SU-DHL-6 (cell line): Measurements from ENCODE around the gene EDIL3.

ENCODE experiments used
- H2AFZ ChIP-seq: fragments of 200-600 bp; sonication (generic); 2 replicates; pipeline ENCODE4 v1.6.1; 2014; ENCODE audit warnings: low read depth, mild to moderate bottlenecking, moderate library complexity, mixed read lengths, antibody characterized with exemption, low read length; ENCODE audit not compliant: severe bottlenecking
- H3F3A ChIP-seq: fragments of 200-600 bp; shearing (Covaris generic); 2 replicates; pipeline ENCODE4 v1.6.0; 2016; ENCODE audit warnings: antibody characterized with exemption, mild to moderate bottlenecking; ENCODE audit not compliant: insufficient read depth
- H3K27ac ChIP-seq: fragments of 200-600 bp; sonication (generic); 2 replicates; pipeline ENCODE4 v1.5.1; 2016; ENCODE audit warnings: low read depth, mild to moderate bottlenecking, low read length, moderate library complexity, mixed read lengths
- H3K27me3 ChIP-seq: fragments of 200-600 bp; sonication (generic), shearing (Covaris generic); 2 replicates; pipeline ENCODE4 v1.6.0; 2014; ENCODE audit warnings: mild to moderate bottlenecking, low read length
- H3K36me3 ChIP-seq: fragments of 200-600 bp; sonication (generic); 2 replicates; pipeline ENCODE4 v1.6.1; 2014; ENCODE audit warnings: mild to moderate bottlenecking, low read length, mixed read lengths
- H3K4me2 ChIP-seq: fragments of 300-600, 200-600 bp; shearing (Covaris generic), sonication (generic); 2 replicates; pipeline ENCODE4 v1.6.0; 2014; ENCODE audit warnings: low read length, low read depth, mild to moderate bottlenecking; ENCODE audit not compliant: poor library complexity, severe bottlenecking
- H3K4me3 ChIP-seq: fragments of 200-600 bp; sonication (generic); 2 replicates; pipeline ENCODE4 v1.5.1; 2014; ENCODE audit warnings: antibody characterized with exemption, low read length, mild to moderate bottlenecking, mixed read lengths; ENCODE audit not compliant: insufficient read depth, poor library complexity, severe bottlenecking
- H3K79me2 ChIP-seq: fragments of 200-600 bp; sonication (generic); 2 replicates; pipeline ENCODE4 v1.6.1; 2014; ENCODE audit warnings: mild to moderate bottlenecking, low read length, moderate library complexity; ENCODE audit not compliant: insufficient read depth
- H3K9ac ChIP-seq: fragments of 200-600 bp; sonication (generic); 2 replicates; pipeline ENCODE4 v1.7.0; 2014; ENCODE audit warnings: mild to moderate bottlenecking, low read length
- H3K9me2 ChIP-seq: fragments of 200-600 bp; sonication (generic); replicated peaks from 2 replicates; pipeline ENCODE4 v1.6.1; 2014; ENCODE audit warnings: low read length; ENCODE audit not compliant: insufficient read depth
- H3K9me3 ChIP-seq: fragments of 200-600 bp; sonication (generic); 2 replicates; pipeline ENCODE4 v1.6.1; 2014; ENCODE audit warnings: low read length, mixed read lengths; ENCODE audit not compliant: insufficient read depth
- H4K20me1 ChIP-seq: fragments of 200-600 bp; sonication (generic); 2 replicates; pipeline ENCODE4 v1.6.1; 2014; ENCODE audit warnings: low read depth, mild to moderate bottlenecking, antibody characterized with exemption, low read length, moderate library complexity, mixed read lengths
- EZH2phosphoT487 ChIP-seq: fragments of 200-600 bp; sonication (generic), shearing (Covaris generic); conservative IDR thresholded peaks from 2 replicates; pipeline ENCODE4 v1.6.1; 2018; ENCODE audit warnings: mild to moderate bottlenecking, antibody characterized with exemption, low read length, moderate library complexity, mixed read lengths
- TF ChIP-seq, protein P1 (sequence below): fragments of 200-600 bp; sonication (generic); IDR thresholded peaks from one replicate; pipeline ENCODE4 v1.5.1; 2017; ENCODE audit warnings: antibody characterized with exemption, mild to moderate bottlenecking, low read length, moderate library complexity; ENCODE audit not compliant: insufficient read depth, poor library complexity, severe bottlenecking

EDIL3 gene

DNA sequence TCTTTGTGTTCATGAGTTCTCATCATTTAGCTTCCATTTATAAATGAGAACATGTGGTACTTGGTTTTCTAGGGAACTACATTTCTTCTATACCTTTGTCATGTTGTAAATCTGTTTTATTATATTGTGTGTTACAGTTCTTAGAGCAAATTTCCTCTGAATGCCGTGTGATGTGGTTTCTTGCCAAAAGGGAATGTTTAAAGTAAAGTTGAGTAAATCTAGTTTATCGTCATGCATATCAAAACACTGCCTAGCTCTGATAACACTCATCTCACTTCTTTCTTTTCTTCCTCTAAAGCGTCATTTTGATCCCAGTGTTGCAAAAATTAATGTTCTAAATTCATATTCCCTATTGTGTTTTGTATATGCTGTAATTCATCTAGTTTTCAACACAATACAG, 368.6 kb downstream of the EDIL3 start:
- no peaks in the 10 kb centered on the region for H3K9me2 ChIP-seq
- no peak overlapping the region for H3K9ac ChIP-seq
- H3K4me3 ChIP-seq, result no peak overlapping the region

DNA sequence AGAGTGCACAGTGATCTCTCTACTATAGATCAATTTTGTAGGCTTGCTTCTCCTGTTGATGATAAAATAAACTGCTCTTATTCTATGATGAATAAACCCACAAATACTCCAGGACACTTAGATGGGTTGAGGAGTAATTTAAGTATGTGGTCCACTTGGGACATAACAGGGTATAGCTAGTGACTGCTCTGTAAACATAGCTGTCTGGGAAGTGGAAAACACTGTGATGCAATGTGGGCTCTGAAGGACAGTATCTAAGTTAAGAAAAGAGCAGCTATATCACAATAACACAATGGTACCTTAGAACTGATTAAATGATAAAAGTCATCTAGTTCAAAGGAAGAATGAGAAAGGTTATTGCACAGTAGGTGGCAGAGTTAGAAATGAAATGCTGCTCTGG, 369.7 kb downstream of the EDIL3 start:
- H3K9ac ChIP-seq, result no peak overlapping the region
- no peaks in the 10 kb centered on the region for H3K36me3 ChIP-seq
- H3K9me2 ChIP-seq, result no peaks in the 10 kb centered on the region
- no peak overlapping the region for H3K4me3 ChIP-seq
- no peaks in the 10 kb centered on the region for H4K20me1 ChIP-seq
- no peaks in the 10 kb centered on the region for H3K27me3 ChIP-seq
- no peaks in the 10 kb centered on the region for H3F3A ChIP-seq
- H3K9me3 ChIP-seq, result 0 out of 2 replicates have a peak, but pooled peaks cover 4% of the 10 kb centered on the region
- no peak overlapping the region for H3K4me2 ChIP-seq
- no peak overlapping the region for H3K27ac ChIP-seq
- no peaks in the 10 kb centered on the region for H3K79me2 ChIP-seq
- H2AFZ ChIP-seq, result no peak overlapping the region
- TF ChIP-seq EZH2phosphoT487, result no peak
- TF ChIP-seq, protein P1, sequence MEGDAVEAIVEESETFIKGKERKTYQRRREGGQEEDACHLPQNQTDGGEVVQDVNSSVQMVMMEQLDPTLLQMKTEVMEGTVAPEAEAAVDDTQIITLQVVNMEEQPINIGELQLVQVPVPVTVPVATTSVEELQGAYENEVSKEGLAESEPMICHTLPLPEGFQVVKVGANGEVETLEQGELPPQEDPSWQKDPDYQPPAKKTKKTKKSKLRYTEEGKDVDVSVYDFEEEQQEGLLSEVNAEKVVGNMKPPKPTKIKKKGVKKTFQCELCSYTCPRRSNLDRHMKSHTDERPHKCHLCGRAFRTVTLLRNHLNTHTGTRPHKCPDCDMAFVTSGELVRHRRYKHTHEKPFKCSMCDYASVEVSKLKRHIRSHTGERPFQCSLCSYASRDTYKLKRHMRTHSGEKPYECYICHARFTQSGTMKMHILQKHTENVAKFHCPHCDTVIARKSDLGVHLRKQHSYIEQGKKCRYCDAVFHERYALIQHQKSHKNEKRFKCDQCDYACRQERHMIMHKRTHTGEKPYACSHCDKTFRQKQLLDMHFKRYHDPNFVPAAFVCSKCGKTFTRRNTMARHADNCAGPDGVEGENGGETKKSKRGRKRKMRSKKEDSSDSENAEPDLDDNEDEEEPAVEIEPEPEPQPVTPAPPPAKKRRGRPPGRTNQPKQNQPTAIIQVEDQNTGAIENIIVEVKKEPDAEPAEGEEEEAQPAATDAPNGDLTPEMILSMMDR, result no peak

More for the DNA sequence above, 368.6 kb downstream of the EDIL3 start:
- H3K36me3 ChIP-seq, result no peaks in the 10 kb centered on the region
- 0 out of 2 replicates have a peak, but pooled peaks cover 4% of the 10 kb centered on the region for H3K9me3 ChIP-seq
- no peak overlapping the region for H2AFZ ChIP-seq
- no peaks in the 10 kb centered on the region for H3F3A ChIP-seq
- no peak overlapping the region for H3K27ac ChIP-seq
- TF ChIP-seq EZH2phosphoT487, result no peak
- TF ChIP-seq, protein P1, result no peak
- H3K79me2 ChIP-seq, result no peaks in the 10 kb centered on the region
- H3K4me2 ChIP-seq, result no peak overlapping the region
- H4K20me1 ChIP-seq, result no peaks in the 10 kb centered on the region
- no peaks in the 10 kb centered on the region for H3K27me3 ChIP-seq

DNA sequence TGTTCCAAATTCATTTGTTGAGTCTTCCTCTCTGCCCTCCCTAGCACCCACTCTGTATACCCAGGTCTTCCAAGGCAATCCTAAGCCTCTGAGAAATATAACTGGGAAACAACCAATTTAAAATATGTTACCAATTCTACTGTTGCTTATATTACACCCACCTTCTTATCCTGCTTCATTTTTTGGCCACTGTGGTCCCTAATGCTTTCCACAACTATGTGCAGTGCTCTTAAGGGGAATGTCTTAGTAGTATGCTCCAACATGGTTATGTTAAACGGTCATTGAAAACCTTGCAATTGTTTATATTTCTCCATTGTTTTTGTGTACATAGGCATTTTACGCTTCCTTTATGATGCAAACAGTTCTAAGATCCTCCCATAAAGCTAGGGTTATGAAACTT, 390.9 kb downstream of the EDIL3 start:
- TF ChIP-seq, protein P1, result no peak
- TF ChIP-seq EZH2phosphoT487, result no peak

More for the DNA sequence above, 390.9 kb downstream of the EDIL3 start:
- Histone ChIP-seq H3K9me3 (no peaks in the 10 kb centered on the region), H3K9ac (no peak overlapping the region), H3K79me2 (no peaks in the 10 kb centered on the region), H3K4me3 (no peak overlapping the region), H3K27ac (no peak overlapping the region), H2AFZ (no peak overlapping the region), H3K36me3 (no peaks in the 10 kb centered on the region), H3F3A (no peaks in the 10 kb centered on the region), H3K9me2 (no peaks in the 10 kb centered on the region), H3K4me2 (no peak overlapping the region), H4K20me1 (no peaks in the 10 kb centered on the region), H3K27me3 (no peaks in the 10 kb centered on the region)
